SU-DHL-6 (cell line): ENCODE measurements around the gene PUSL1.

Source experiments
- H2AFZ ChIP-seq: fragments of 200-600 bp; sonication (generic); 2 replicates; pipeline ENCODE4 v1.6.1; 2014; ENCODE audit warnings: low read depth, mild to moderate bottlenecking, moderate library complexity, mixed read lengths, antibody characterized with exemption, low read length; ENCODE audit not compliant: severe bottlenecking
- H3F3A ChIP-seq: fragments of 200-600 bp; shearing (Covaris generic); 2 replicates; pipeline ENCODE4 v1.6.0; 2016; ENCODE audit warnings: antibody characterized with exemption, mild to moderate bottlenecking; ENCODE audit not compliant: insufficient read depth
- H3K27ac ChIP-seq: fragments of 200-600 bp; sonication (generic); 2 replicates; pipeline ENCODE4 v1.5.1; 2016; ENCODE audit warnings: low read depth, mild to moderate bottlenecking, low read length, moderate library complexity, mixed read lengths
- H3K27me3 ChIP-seq: fragments of 200-600 bp; sonication (generic), shearing (Covaris generic); 2 replicates; pipeline ENCODE4 v1.6.0; 2014; ENCODE audit warnings: mild to moderate bottlenecking, low read length
- H3K36me3 ChIP-seq: fragments of 200-600 bp; sonication (generic); 2 replicates; pipeline ENCODE4 v1.6.1; 2014; ENCODE audit warnings: mild to moderate bottlenecking, low read length, mixed read lengths
- H3K4me2 ChIP-seq: fragments of 300-600, 200-600 bp; shearing (Covaris generic), sonication (generic); 2 replicates; pipeline ENCODE4 v1.6.0; 2014; ENCODE audit warnings: low read length, low read depth, mild to moderate bottlenecking; ENCODE audit not compliant: poor library complexity, severe bottlenecking
- H3K4me3 ChIP-seq: fragments of 200-600 bp; sonication (generic); 2 replicates; pipeline ENCODE4 v1.5.1; 2014; ENCODE audit warnings: antibody characterized with exemption, low read length, mild to moderate bottlenecking, mixed read lengths; ENCODE audit not compliant: insufficient read depth, poor library complexity, severe bottlenecking
- H3K79me2 ChIP-seq: fragments of 200-600 bp; sonication (generic); 2 replicates; pipeline ENCODE4 v1.6.1; 2014; ENCODE audit warnings: mild to moderate bottlenecking, low read length, moderate library complexity; ENCODE audit not compliant: insufficient read depth
- H3K9ac ChIP-seq: fragments of 200-600 bp; sonication (generic); 2 replicates; pipeline ENCODE4 v1.7.0; 2014; ENCODE audit warnings: mild to moderate bottlenecking, low read length
- H3K9me2 ChIP-seq: fragments of 200-600 bp; sonication (generic); replicated peaks from 2 replicates; pipeline ENCODE4 v1.6.1; 2014; ENCODE audit warnings: low read length; ENCODE audit not compliant: insufficient read depth
- H3K9me3 ChIP-seq: fragments of 200-600 bp; sonication (generic); 2 replicates; pipeline ENCODE4 v1.6.1; 2014; ENCODE audit warnings: low read length, mixed read lengths; ENCODE audit not compliant: insufficient read depth
- H4K20me1 ChIP-seq: fragments of 200-600 bp; sonication (generic); 2 replicates; pipeline ENCODE4 v1.6.1; 2014; ENCODE audit warnings: low read depth, mild to moderate bottlenecking, antibody characterized with exemption, low read length, moderate library complexity, mixed read lengths
- CTCF ChIP-seq: fragments of 200-600 bp; sonication (generic); IDR thresholded peaks from one replicate; pipeline ENCODE4 v1.5.1; 2017; ENCODE audit warnings: antibody characterized with exemption, mild to moderate bottlenecking, low read length, moderate library complexity; ENCODE audit not compliant: insufficient read depth, poor library complexity, severe bottlenecking
- EZH2phosphoT487 ChIP-seq: fragments of 200-600 bp; sonication (generic), shearing (Covaris generic); conservative IDR thresholded peaks from 2 replicates; pipeline ENCODE4 v1.6.1; 2018; ENCODE audit warnings: mild to moderate bottlenecking, antibody characterized with exemption, low read length, moderate library complexity, mixed read lengths

Gene PUSL1

GRCh38 chr1:1330366-1331067 is 22.1 kb downstream of the PUSL1 start:
- H3K36me3 ChIP-seq = no peaks in the 10 kb centered on the region
- H3K9me3 ChIP-seq = no peaks in the 10 kb centered on the region
- H3K27me3 ChIP-seq = no peaks in the 10 kb centered on the region
- no peaks in the 10 kb centered on the region for H3F3A ChIP-seq
- no peak overlapping the region for H3K4me2 ChIP-seq
- H3K9ac ChIP-seq = no peak overlapping the region
- H3K27ac ChIP-seq = no peak overlapping the region
- TF ChIP-seq EZH2phosphoT487 (no peak), CTCF (no peak)
- no peak overlapping the region for H2AFZ ChIP-seq
- no peaks in the 10 kb centered on the region for H3K9me2 ChIP-seq
- H4K20me1 ChIP-seq = no peaks in the 10 kb centered on the region
- 0 out of 2 replicates have a peak, but pooled peaks cover under 1% of the 10 kb centered on the region for H3K79me2 ChIP-seq
- no peak overlapping the region for H3K4me3 ChIP-seq

- no peaks in the 10 kb centered on the region for H3K36me3 ChIP-seq
- H3K9ac ChIP-seq = no peak within 1 kb of the TSS
- no peaks in the 10 kb centered on the region for H3K9me3 ChIP-seq
- H3K9me2 ChIP-seq = no peaks in the 10 kb centered on the region
- no peaks in the 10 kb centered on the region for H3F3A ChIP-seq
- no peak within 1 kb of the TSS for H3K27ac ChIP-seq
- no peak within 1 kb of the TSS for H3K4me3 ChIP-seq
- no peak within 1 kb of the TSS for H2AFZ ChIP-seq
- TF ChIP-seq CTCF = no peak
- TF ChIP-seq EZH2phosphoT487 = no peak
- no peaks in the 10 kb centered on the region for H4K20me1 ChIP-seq
- H3K79me2 ChIP-seq = no peaks in the 10 kb centered on the region
- no peaks in the 10 kb centered on the region for H3K27me3 ChIP-seq
- H3K4me2 ChIP-seq = no peak within 1 kb of the TSS
Observed at GRCh38 chr1:1331068-1331965, 22.9 kb downstream of the PUSL1 start, which contains the start of gene TAS1R3. TSS of gene TAS1R3 (plus strand) at chr1:1331280. CDS start at chr1:1331346, 66 bp downstream.

GRCh38 chr1:1332031-1332755 is 23.8 kb downstream of the PUSL1 start:
- Histone ChIP-seq H4K20me1 (no peaks in the 10 kb centered on the region), H3K9ac (no peak overlapping the region), H3K79me2 (no peaks in the 10 kb centered on the region), H3K27me3 (no peaks in the 10 kb centered on the region), H3K27ac (no peak overlapping the region), H3K36me3 (no peaks in the 10 kb centered on the region), H3K9me3 (no peaks in the 10 kb centered on the region), H2AFZ (no peak overlapping the region), H3F3A (no peaks in the 10 kb centered on the region), H3K4me3 (no peak overlapping the region), H3K4me2 (no peak overlapping the region), H3K9me2 (no peaks in the 10 kb centered on the region)
- no peak for TF ChIP-seq EZH2phosphoT487
- no peak for TF ChIP-seq CTCF
